Duodenal mucosa (tissue), 2 donors: ENCODE data around the gene MMP3.

Experiments
- H3K27ac ChIP-seq: one replicate; pipeline ENCODE4 v1.7.0; 2013; ENCODE audit warnings: low read depth, low read length
- H3K27me3 ChIP-seq, 2 donors: one replicate each; pipeline ENCODE4 v1.7.0; 2013; ENCODE audit warnings: low read length in 2 of 2, control low read depth in 1 of 2; ENCODE audit not compliant: insufficient read depth in 2 of 2, control insufficient read depth in 1 of 2
- H3K36me3 ChIP-seq, 2 donors: one replicate each; pipeline ENCODE4 v1.7.0; 2013; ENCODE audit warnings: low read length in 2 of 2, control low read depth in 1 of 2; ENCODE audit not compliant: insufficient read depth in 2 of 2, control insufficient read depth in 1 of 2
- H3K4me1 ChIP-seq, 2 donors: one replicate each; pipeline ENCODE4 v1.7.0; 2013; ENCODE audit warnings: low read length in 2 of 2, control low read depth in 1 of 2; ENCODE audit not compliant: insufficient read depth in 2 of 2, control insufficient read depth in 1 of 2
- H3K4me3 ChIP-seq, 2 donors: one replicate each; pipeline ENCODE4 v1.7.0; 2013; ENCODE audit warnings: low read length in 2 of 2, low read depth in 1 of 2
- H3K9ac ChIP-seq, 2 donors: one replicate each; pipeline ENCODE4 v1.7.0; 2013; ENCODE audit warnings: low read length in 2 of 2, low read depth in 1 of 2
- H3K9me3 ChIP-seq, 2 donors: one replicate each; pipeline ENCODE4 v1.7.0; 2013; ENCODE audit warnings: low read length in 2 of 2, control low read depth in 1 of 2; ENCODE audit not compliant: control insufficient read depth in 1 of 2

The MMP3 gene

DNA sequence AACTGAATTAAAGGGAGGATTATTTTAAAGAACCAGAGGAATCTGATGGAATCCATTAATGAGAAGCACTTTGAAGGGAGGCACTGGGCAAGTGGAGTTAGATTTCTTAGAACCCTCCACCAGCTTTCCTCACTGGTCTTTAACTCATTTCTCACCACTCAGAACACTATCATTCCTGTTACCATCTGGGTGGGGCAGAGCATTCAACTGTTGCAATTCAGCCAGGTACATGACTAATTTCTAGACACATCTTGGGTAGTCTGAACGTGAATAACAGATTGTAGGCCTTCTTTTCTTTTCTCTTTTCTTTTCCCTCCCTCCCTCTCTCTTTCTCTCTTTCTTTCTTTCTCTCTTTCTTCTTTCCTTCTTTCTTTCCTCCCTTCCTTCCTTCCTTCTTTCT lies 29.9 kb downstream of the MMP3 start:
- Histone ChIP-seq H3K4me1 (peaks cover 4 to 9% of the 10 kb centered on the region in 2 donors), H3K9ac (no peak overlapping the region), H3K9me3 (no peaks in the 10 kb centered on the region), H3K36me3 (no peaks in the 10 kb centered on the region), H3K27ac (no peak overlapping the region), H3K4me3 (no peak overlapping the region), H3K27me3 (no peaks in the 10 kb centered on the region)

DNA sequence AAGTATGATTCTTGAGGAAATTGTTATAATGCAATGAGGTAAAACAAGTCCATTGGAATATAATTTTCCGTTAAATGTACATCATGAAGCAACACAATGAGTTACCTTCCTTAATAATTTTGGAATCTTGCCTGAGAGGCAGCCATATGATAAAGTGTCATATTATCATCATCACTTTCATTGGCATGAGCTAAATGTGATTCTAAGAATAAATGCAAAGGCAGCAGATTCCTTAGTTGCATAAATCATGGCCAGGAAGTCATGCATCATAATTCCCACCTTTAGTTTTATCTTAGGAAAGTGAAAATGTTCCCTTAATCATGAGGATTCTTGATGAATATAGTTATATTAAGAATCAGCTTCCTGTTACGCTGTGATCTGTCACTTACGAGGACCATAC lies 31.2 kb downstream of the MMP3 start:
- no peaks in the 10 kb centered on the region for H3K27me3 ChIP-seq
- no peaks in the 10 kb centered on the region for H3K9me3 ChIP-seq
- H3K4me1 ChIP-seq = peaks cover 4 to 9% of the 10 kb centered on the region in 2 donors
- H3K27ac ChIP-seq = no peak overlapping the region
- no peak overlapping the region for H3K9ac ChIP-seq
- H3K4me3 ChIP-seq = no peak overlapping the region
- no peaks in the 10 kb centered on the region for H3K36me3 ChIP-seq

GRCh38 chr11:102810950-102811660 lies 32.3 kb downstream of the MMP3 start:
- Histone ChIP-seq H3K9ac (no peak overlapping the region), H3K27me3 (no peaks in the 10 kb centered on the region), H3K4me1 (peaks cover 4 to 9% of the 10 kb centered on the region in 2 donors), H3K9me3 (no peaks in the 10 kb centered on the region), H3K4me3 (no peak overlapping the region), H3K27ac (no peak overlapping the region), H3K36me3 (no peaks in the 10 kb centered on the region)

DNA sequence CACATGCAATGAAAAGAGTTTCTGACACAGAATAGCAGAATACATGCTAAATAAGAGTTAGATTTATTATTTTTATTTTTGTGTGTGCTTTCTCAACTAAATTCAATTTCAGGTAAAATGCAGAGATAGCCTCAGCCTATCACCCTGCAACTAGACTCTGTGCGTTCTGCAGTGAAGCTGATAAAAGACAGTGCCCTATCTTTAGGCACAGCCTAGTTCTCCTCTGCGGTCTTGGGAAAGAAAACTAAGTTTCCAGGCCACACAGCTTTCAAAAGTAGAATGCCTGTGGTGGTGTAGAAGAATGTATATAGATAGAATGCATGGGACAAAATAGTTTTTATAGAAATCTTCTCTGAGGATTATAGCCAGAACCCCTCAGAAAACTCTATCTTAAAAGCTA lies 33.4 kb downstream of the MMP3 start:
- Histone ChIP-seq H3K9ac (no peak overlapping the region), H3K9me3 (no peaks in the 10 kb centered on the region), H3K4me3 (no peak overlapping the region), H3K27me3 (no peaks in the 10 kb centered on the region), H3K27ac (no peak overlapping the region), H3K4me1 (peaks cover 4 to 9% of the 10 kb centered on the region in 2 donors), H3K36me3 (no peaks in the 10 kb centered on the region)

DNA sequence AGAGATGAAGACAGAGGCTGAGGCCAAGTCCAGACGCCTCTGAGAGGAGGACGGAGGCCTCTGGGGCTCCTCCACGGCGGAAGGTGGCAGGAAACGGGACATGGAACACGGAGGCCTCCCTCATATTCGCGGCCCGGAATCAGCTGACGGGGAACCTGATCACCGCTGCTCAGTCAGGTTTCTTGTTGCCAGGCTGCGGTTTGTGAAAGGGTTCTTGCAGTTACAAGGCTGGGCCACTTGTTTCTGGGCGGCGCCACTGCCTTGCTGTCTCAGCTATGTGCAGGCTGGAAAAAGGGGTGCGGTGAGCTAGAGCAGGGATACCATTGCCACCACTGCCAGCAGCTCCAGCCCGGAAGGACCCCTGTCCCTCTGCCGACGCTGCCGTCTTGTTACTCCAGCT lies 35.5 kb downstream of the MMP3 start:
- Histone ChIP-seq H3K27ac (no peak overlapping the region), H3K4me3 (no peak overlapping the region), H3K27me3 (no peaks in the 10 kb centered on the region), H3K9ac (no peak overlapping the region), H3K4me1 (peaks cover 4 to 9% of the 10 kb centered on the region in 2 donors), H3K36me3 (no peaks in the 10 kb centered on the region), H3K9me3 (no peaks in the 10 kb centered on the region)

- H3K27ac ChIP-seq = no peak overlapping the region
- H3K36me3 ChIP-seq = no peaks in the 10 kb centered on the region
- no peak overlapping the region for H3K4me3 ChIP-seq
- H3K27me3 ChIP-seq = no peaks in the 10 kb centered on the region
- H3K9me3 ChIP-seq = no peaks in the 10 kb centered on the region
- H3K4me1 ChIP-seq = peaks cover 0 to 6% of the 10 kb centered on the region in 2 donors
- H3K9ac ChIP-seq = no peak overlapping the region
Measured at GRCh38 chr11:102806296-102806695, 37.1 kb downstream of the MMP3 start.

DNA sequence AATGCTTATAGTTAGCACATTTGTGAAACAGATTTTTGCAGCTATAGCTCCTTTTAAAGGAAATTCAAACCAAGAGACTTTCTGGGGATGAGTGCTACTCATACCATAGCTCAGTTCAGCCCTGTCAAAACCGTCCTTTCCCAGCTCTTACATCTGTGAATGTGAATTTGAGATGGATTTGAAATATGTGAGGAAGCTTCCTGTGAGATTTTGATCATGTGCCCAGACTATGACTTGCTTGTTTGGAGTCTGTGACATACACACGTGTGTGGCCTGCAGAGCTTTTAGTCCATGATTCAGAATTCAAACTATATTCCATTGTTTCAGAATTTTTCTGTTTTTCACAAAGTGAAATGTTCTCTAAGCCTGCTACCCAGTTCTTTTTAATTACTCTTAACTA lies 41.1 kb downstream of the MMP3 start:
- Histone ChIP-seq H3K4me3 (no peak overlapping the region), H3K4me1 (peaks cover 7 to 23% of the 10 kb centered on the region in 2 donors), H3K9me3 (no peaks in the 10 kb centered on the region), H3K27ac (no peak overlapping the region), H3K27me3 (no peaks in the 10 kb centered on the region), H3K36me3 (no peaks in the 10 kb centered on the region), H3K9ac (no peak overlapping the region)

- Histone ChIP-seq H3K9ac (no peak overlapping the region), H3K4me1 (peaks cover 7 to 23% of the 10 kb centered on the region in 2 donors), H3K9me3 (no peaks in the 10 kb centered on the region), H3K27ac (no peak overlapping the region), H3K36me3 (no peaks in the 10 kb centered on the region), H3K27me3 (no peaks in the 10 kb centered on the region), H3K4me3 (no peak overlapping the region)
Measured at GRCh38 chr11:102800767-102801166, 42.6 kb downstream of the MMP3 start.

- Histone ChIP-seq H3K27ac (no peak overlapping the region), H3K4me1 (peaks cover 7 to 23% of the 10 kb centered on the region in 2 donors), H3K4me3 (no peak overlapping the region), H3K27me3 (no peaks in the 10 kb centered on the region), H3K36me3 (no peaks in the 10 kb centered on the region), H3K9me3 (no peaks in the 10 kb centered on the region), H3K9ac (no peak overlapping the region)
Measured at GRCh38 chr11:102799681-102800340, 43.6 kb downstream of the MMP3 start.

DNA sequence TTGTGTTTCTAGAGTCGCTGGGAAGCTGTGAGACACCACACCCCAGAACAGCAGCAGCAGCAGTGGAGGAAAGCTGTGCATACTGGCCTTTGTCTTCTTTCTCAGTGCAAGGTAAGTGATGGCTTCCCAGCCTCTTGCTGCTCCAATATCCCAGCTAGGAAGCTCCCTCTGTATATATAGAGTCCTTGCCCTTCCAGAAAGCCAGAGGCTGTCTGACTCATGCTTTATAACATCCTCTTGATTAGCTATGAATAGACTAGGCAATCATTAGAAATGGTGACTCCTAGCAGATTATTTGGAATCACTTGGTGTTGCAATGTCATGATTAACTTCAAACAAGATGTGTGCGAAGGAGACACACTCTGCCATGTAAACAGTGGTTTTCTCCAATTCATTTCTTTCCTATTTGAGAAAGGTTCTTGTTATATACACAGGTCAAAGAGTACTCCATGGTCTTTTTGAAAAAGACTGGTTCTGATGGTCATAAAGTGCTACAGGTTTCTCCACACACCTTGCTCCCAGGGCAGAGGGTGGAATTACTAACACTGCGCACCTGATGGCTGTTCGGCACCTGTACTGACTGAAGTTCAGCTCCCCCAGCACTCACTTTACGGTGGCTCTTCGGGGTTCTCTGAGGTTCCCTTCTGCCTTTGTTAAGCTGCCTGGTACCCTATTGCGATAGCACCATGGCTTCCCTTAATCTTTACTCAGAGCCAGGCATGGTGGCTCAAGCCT lies 45.2 kb downstream of the MMP3 start, which contains the start of gene MMP1:
MMP1 (minus strand) TSS at position 149 of the 735 bp plus-strand sequence; CDS start at position 81, 68 bp downstream.
- Histone ChIP-seq H3K4me3 (no peak within 1 kb of the TSS), H3K9ac (no peak within 1 kb of the TSS), H3K36me3 (no peaks in the 10 kb centered on the region), H3K4me1 (peaks cover 18 to 35% of the 10 kb centered on the region in 2 donors), H3K27me3 (no peaks in the 10 kb centered on the region), H3K27ac (no peak within 1 kb of the TSS), H3K9me3 (no peaks in the 10 kb centered on the region)
